GM21528 (cell line): ENCODE data around the gene SDHC.
A peak's percentile ranks its signal among the peaks of the same experiment; 100 is the strongest.

Source experiments
- ATAC-seq: cut with Tn5 transposase; IDR thresholded peaks from one replicate; pipeline ENCODE4 v1.9.1; 2021; ENCODE audit warnings: mild to moderate bottlenecking, moderate library complexity; ENCODE audit not compliant: unreplicated experiment, low FRiP score

SDHC gene

GRCh38 chr1:161314201-161314981 is at the start of gene SDHC:
Gene SDHC (plus strand): TSS chr1:161314381. CDS start chr1:161314406, 25 bp downstream.
- ATAC-seq, result peak; percentile 90

GRCh38 chr1:161265305-161265704 is 48.9 kb upstream of the SDHC start:
- no peak for ATAC-seq

- ATAC-seq, result no peak
Measured at GRCh38 chr1:161266202-161266601, 48.0 kb upstream of the SDHC start.

- no peak for ATAC-seq
Measured at GRCh38 chr1:161266836-161267235, 47.3 kb upstream of the SDHC start.

- ATAC-seq, result no peak
Measured at GRCh38 chr1:161267321-161267720, 46.9 kb upstream of the SDHC start.

- ATAC-seq, result no peak
Measured at GRCh38 chr1:161273402-161273801, 40.8 kb upstream of the SDHC start.

- ATAC-seq, result no peak
Measured at GRCh38 chr1:161274874-161275273, 39.3 kb upstream of the SDHC start.

- ATAC-seq, result no peak
Measured at GRCh38 chr1:161282991-161283390, 31.2 kb upstream of the SDHC start.

- no peak for ATAC-seq
Measured at GRCh38 chr1:161285113-161285512, 29.1 kb upstream of the SDHC start.

GRCh38 chr1:161285521-161285920 is 28.7 kb upstream of the SDHC start:
- no peak for ATAC-seq

GRCh38 chr1:161287482-161288054 is 26.6 kb upstream of the SDHC start:
- ATAC-seq, result no peak

GRCh38 chr1:161290779-161291178 is 23.4 kb upstream of the SDHC start:
- no peak for ATAC-seq

- no peak for ATAC-seq
Measured at GRCh38 chr1:161297415-161297814, 16.8 kb upstream of the SDHC start.

GRCh38 chr1:161298116-161298515 is 16.1 kb upstream of the SDHC start:
- no peak for ATAC-seq

GRCh38 chr1:161299347-161299746 is 14.8 kb upstream of the SDHC start:
- ATAC-seq, result no peak

- ATAC-seq, result no peak
Measured at GRCh38 chr1:161300478-161300877, 13.7 kb upstream of the SDHC start.

- ATAC-seq, result no peak
Measured at GRCh38 chr1:161304927-161305866, 9.0 kb upstream of the SDHC start.

GRCh38 chr1:161305867-161306519 is 8.2 kb upstream of the SDHC start:
- ATAC-seq, result peak; percentile 74

- ATAC-seq, result no peak
Measured at GRCh38 chr1:161307230-161307768, 6.9 kb upstream of the SDHC start.

GRCh38 chr1:161307892-161308638 is 6.1 kb upstream of the SDHC start:
- no peak for ATAC-seq
